WTC11 (cell line): ENCODE data around the gene CFAP300.

ENCODE experiments used
- ATF1 ChIP-seq: sonication (generic); formaldehyde crosslinking; IDR thresholded peaks from 2 replicates; pipeline ENCODE4 v1.8.1; 2023; ENCODE audit warnings: mild to moderate bottlenecking, moderate library complexity, missing genetic modification reagents
- E2F1 ChIP-seq: sonication (generic); formaldehyde crosslinking; IDR thresholded peaks from 2 replicates; pipeline ENCODE4 v1.8.0; 2022; ENCODE audit warnings: mild to moderate bottlenecking, missing genetic modification reagents
- NR1H2 ChIP-seq: sonication (generic); formaldehyde crosslinking; IDR thresholded peaks from 2 replicates; pipeline ENCODE4 v1.9.0; 2021; ENCODE audit warnings: mild to moderate bottlenecking, moderate library complexity, missing genetic modification reagents
- ZNF121 ChIP-seq: sonication (generic); formaldehyde crosslinking; IDR thresholded peaks from 2 replicates; pipeline ENCODE4 v1.8.0; 2023; ENCODE audit warnings: missing genetic modification reagents
- TF ChIP-seq, protein P1 (sequence below): fragments of 200-600 bp; IDR thresholded peaks from 2 replicates; pipeline ENCODE4 v1.8.0; 2022; ENCODE audit warnings: antibody characterized with exemption
- TF ChIP-seq, protein P2 (sequence below): sonication (generic); formaldehyde crosslinking; IDR thresholded peaks from 2 replicates; pipeline ENCODE4 v1.8.0; 2022; ENCODE audit warnings: mild to moderate bottlenecking, missing genetic modification reagents

DNA sequence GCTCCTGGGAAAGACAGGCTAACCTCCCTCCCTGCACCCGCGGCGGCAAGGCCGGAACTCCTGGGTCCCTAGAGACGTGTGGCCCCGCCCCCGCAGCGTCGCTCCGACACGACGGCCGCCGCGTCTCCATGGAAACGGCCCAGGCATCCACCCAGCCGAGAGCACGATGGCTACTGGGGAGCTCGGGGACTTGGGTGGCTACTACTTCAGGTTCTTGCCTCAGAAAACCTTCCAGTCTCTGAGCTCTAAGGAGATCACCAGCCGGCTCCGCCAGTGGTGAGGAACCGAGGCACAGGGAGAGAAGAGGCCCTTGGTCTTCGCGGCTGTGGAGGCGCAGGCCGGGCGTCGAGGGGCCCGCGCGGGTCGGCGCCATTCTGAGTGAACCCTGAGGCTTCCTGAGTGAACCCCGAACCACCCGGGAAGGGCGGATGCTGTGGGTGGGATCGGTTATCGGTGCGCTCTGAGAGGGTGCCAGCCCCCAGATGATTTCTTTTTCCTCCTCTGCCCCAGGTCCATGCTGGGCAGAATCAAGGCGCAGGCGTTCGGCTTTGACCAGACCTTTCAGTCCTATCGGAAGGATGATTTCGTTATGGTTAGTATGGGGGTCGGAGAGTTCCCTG lies at the start of gene CFAP300:
- TF ChIP-seq ZNF121 (no peak), NR1H2 (CRISPR knock-in tag) (no peak), E2F1 (CRISPR knock-in tag) (no peak), ATF1 (no peak)
- TF ChIP-seq, protein P1, sequence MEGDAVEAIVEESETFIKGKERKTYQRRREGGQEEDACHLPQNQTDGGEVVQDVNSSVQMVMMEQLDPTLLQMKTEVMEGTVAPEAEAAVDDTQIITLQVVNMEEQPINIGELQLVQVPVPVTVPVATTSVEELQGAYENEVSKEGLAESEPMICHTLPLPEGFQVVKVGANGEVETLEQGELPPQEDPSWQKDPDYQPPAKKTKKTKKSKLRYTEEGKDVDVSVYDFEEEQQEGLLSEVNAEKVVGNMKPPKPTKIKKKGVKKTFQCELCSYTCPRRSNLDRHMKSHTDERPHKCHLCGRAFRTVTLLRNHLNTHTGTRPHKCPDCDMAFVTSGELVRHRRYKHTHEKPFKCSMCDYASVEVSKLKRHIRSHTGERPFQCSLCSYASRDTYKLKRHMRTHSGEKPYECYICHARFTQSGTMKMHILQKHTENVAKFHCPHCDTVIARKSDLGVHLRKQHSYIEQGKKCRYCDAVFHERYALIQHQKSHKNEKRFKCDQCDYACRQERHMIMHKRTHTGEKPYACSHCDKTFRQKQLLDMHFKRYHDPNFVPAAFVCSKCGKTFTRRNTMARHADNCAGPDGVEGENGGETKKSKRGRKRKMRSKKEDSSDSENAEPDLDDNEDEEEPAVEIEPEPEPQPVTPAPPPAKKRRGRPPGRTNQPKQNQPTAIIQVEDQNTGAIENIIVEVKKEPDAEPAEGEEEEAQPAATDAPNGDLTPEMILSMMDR: no peak
- TF ChIP-seq, protein P2, sequence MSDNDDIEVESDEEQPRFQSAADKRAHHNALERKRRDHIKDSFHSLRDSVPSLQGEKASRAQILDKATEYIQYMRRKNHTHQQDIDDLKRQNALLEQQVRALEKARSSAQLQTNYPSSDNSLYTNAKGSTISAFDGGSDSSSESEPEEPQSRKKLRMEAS: peak; percentile 93
